ENCODE measurements around the gene MCRIP2. TPM values are rescaled to one million over a fixed set of nuclear protein-coding genes. Genes with fewer than 3 reads are reported as not detected.

The MCRIP2 gene
- total and polyA plus RNA-seq, 9 donors = 0.98 to 42.3 (median 31.2) TPM

DNA sequence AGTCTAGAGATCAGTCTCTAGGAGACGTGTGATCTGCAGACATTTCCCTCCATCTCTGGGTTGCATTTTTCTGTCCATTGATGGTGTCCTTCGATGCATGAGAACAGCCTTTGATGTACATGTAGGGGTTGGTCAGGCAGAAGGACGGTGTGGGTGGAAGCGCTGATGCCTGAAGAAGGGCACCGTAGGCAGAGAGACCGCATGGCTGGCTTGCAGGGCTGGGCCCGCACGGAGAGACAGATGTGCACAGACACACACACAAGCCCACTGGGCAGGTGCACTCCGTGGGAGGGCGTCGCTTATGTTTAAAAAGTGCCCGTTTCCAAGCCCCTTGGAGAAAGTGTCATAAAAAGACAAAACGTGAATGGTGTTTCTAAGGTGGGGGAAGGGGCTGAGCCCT lies 26.5 kb upstream of the MCRIP2 start:
- WGBS, 3 donors = 91 to 94% (median 92%) methylated on average over 13 of the region's 13 CpGs
- Histone ChIP-seq H3K9me3 (no peaks in the 10 kb centered on the region), H3K4me1 (ENCODE audit: insufficient read depth) (no peaks in the 10 kb centered on the region), H3K27me3 (no peaks in the 10 kb centered on the region), H3K27ac (no peak overlapping the region), H3K36me3 (no peaks in the 10 kb centered on the region), H3K4me3 (no peak overlapping the region)
- DNase-seq = no peak
- TF ChIP-seq EP300 (IDR thresholded peaks at IDR 0.05) (no peak), POLR2A (IDR thresholded peaks at IDR 0.05) (no peak)
- TF ChIP-seq, protein P1, sequence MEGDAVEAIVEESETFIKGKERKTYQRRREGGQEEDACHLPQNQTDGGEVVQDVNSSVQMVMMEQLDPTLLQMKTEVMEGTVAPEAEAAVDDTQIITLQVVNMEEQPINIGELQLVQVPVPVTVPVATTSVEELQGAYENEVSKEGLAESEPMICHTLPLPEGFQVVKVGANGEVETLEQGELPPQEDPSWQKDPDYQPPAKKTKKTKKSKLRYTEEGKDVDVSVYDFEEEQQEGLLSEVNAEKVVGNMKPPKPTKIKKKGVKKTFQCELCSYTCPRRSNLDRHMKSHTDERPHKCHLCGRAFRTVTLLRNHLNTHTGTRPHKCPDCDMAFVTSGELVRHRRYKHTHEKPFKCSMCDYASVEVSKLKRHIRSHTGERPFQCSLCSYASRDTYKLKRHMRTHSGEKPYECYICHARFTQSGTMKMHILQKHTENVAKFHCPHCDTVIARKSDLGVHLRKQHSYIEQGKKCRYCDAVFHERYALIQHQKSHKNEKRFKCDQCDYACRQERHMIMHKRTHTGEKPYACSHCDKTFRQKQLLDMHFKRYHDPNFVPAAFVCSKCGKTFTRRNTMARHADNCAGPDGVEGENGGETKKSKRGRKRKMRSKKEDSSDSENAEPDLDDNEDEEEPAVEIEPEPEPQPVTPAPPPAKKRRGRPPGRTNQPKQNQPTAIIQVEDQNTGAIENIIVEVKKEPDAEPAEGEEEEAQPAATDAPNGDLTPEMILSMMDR (IDR thresholded peaks at IDR 0.05) = no peak
- intact Hi-C loops (cut with DNase I) = no loop called here

- DNase-seq = no peak
- TF ChIP-seq EP300 (IDR thresholded peaks at IDR 0.05) (no peak), POLR2A (IDR thresholded peaks at IDR 0.05) (no peak)
- TF ChIP-seq, protein P1 (IDR thresholded peaks at IDR 0.05) = no peak
- Histone ChIP-seq H3K4me1 (ENCODE audit: insufficient read depth) (peaks cover 2% of the 10 kb centered on the region), H3K27me3 (no peaks in the 10 kb centered on the region), H3K27ac (no peak overlapping the region), H3K9me3 (no peaks in the 10 kb centered on the region), H3K36me3 (no peaks in the 10 kb centered on the region), H3K4me3 (no peak overlapping the region)
- intact Hi-C loops (cut with DNase I) = no loop called here
- 93 to 95% (median 94%) methylated on average over 33 to 39 of the region's 39 CpGs for WGBS, 3 donors
Observed at GRCh38 chr16:616733-617586, 24.7 kb upstream of the MCRIP2 start.

- no peaks in the 10 kb centered on the region for H3K36me3 ChIP-seq
- H3K27me3 ChIP-seq = no peaks in the 10 kb centered on the region
- peaks cover 2% of the 10 kb centered on the region for H3K4me1 ChIP-seq (ENCODE audit: insufficient read depth)
- no peak overlapping the region for H3K4me3 ChIP-seq
- H3K9me3 ChIP-seq = no peaks in the 10 kb centered on the region
- TF ChIP-seq EP300 (IDR thresholded peaks at IDR 0.05) (no peak), POLR2A (IDR thresholded peaks at IDR 0.05) (no peak)
- TF ChIP-seq, protein P1 (IDR thresholded peaks at IDR 0.05) = no peak
- 87 to 89% (median 88%) methylated on average over 16 of the region's 16 CpGs for WGBS, 3 donors
- no peak overlapping the region for H3K27ac ChIP-seq
- intact Hi-C loops (cut with DNase I) = no loop called here
- no peak for DNase-seq
Observed at GRCh38 chr16:617855-618254, 23.8 kb upstream of the MCRIP2 start.

GRCh38 chr16:619476-620100 lies 22.0 kb upstream of the MCRIP2 start:
- no peaks in the 10 kb centered on the region for H3K36me3 ChIP-seq
- intact Hi-C loops (cut with DNase I) = no loop called here
- H3K27ac ChIP-seq = no peak overlapping the region
- no peak overlapping the region for H3K4me3 ChIP-seq
- no peak for DNase-seq
- H3K9me3 ChIP-seq = no peaks in the 10 kb centered on the region
- TF ChIP-seq EP300 (IDR thresholded peaks at IDR 0.05) = no peak
- TF ChIP-seq, protein P1 (IDR thresholded peaks at IDR 0.05) = no peak
- no peak for TF ChIP-seq POLR2A (IDR thresholded peaks at IDR 0.05)
- WGBS, 3 donors = 88 to 91% (median 89%) methylated on average over 20 of the region's 20 CpGs
- H3K4me1 ChIP-seq (ENCODE audit: insufficient read depth) = peaks cover 2% of the 10 kb centered on the region
- no peaks in the 10 kb centered on the region for H3K27me3 ChIP-seq
